Stimulated activated CD8-positive, alpha-beta memory T cell treated with anti-CD3 and anti-CD28 coated beads, Interleukin-12 subunit alpha, Interleukin-12 subunit beta, amount 100 ng/mL, for 4 hours (primary cell): Measurements from ENCODE around the gene OLIG1.

Experiments used
- DNase-seq: peaks from one replicate; pipeline ENCODE4 v3.0.0-alpha.2; 2020; ENCODE audit warnings: low read depth

Gene OLIG1

DNA sequence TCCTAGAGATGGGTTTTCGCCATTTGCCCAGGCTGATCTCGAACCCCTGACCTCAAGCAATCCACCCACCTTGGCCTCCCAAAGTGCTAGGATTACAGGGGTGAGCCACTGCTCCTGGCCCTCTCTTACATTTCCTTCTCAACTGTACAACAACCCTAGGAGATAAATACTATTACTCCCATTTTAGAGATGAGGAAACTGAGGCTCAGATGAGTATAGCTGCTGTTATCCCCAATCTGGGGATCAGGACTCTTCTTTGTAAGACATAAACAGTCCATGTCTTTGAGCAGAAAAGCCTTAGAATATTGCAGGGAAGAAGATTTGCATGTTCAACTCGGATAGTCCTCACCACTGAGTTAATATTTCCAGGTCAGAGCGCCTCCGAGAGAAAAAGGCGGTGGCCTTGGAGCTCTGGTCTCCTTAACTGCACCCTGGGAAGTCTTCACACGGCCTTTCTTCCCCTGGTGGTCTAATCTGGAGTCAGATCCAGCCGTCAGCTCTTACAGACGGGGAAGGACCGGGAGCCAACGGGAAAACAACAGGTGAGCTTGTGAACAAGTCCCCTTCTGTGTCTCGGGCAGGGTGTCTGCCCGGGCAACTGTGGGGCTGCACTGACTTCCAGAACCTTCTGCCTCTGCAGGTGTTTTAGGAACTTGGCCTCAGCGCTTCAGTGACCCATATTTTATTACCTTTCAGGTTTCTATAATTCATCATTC is 5.9 kb upstream of the OLIG1 start:
- DNase-seq = no peak

- no peak for DNase-seq
These were observed 5.1 kb upstream of the OLIG1 start for GRCh38 chr21:33064623-33065390.

DNA sequence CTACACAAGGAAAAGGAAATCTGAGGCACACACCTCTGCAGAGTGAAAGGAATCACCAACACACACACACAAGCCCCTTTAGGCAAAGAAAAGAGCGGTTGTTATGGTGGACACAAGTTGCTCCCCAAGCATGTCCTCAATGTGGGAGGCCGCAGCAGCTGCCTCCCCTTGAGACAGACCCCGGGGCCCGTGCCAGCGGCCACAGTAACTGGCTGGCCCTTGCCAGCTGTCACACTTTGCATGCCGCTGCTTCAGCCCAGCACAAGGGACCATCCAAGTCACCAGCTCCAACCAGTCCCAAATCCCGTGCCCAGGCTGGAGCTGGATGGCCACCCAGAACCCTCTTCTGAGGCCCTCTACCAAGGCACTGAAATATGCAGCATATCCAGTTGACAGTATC is 2.9 kb upstream of the OLIG1 start:
- no peak for DNase-seq

DNA sequence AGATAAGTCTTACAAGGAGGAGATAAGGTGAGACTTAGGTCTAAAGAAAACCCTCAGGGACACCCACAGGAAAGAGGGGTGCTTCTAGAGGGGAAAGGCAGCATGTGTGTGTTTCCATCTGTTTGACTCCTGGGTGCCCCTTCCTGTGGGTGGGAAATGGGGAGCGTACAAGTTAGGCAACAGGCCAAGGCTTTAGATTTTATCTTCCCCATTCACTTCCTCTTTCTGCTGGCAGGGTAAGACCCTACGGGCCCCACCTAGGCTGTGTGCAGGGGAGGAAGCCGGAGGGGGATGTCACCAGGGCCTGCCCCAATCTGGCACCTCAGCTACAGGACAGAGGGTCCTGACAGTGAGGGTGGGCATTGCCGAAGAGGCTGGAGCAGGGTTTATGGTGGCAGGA is 2.5 kb upstream of the OLIG1 start:
- no peak for DNase-seq

DNA sequence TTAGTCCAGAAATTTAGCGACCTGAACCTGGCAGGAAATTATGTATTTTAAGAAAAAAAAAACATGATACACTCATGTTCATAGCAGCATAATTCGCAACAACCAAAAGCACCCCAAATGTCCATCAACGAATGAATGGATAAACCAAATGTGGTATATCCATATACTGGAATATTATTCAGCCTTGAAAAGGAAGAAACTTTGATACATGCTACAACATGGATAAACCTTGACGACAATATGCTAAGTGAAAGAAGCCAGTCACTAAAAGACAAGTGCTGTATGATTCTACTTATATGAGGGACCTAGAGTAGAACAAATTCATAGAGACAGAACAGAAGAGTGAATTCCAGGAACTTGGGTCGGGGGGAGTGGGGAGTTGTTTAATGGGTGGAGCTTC is 698 bp upstream of the OLIG1 start:
- DNase-seq = no peak

GRCh38 chr21:33069645-33069993 is 322 bp upstream of the OLIG1 start:
- DNase-seq = no peak

GRCh38 chr21:33070744-33070997 is 730 bp downstream of the OLIG1 start:
- DNase-seq = no peak

- DNase-seq = no peak
These were observed 1.2 kb downstream of the OLIG1 start for GRCh38 chr21:33070998-33071769.

DNA sequence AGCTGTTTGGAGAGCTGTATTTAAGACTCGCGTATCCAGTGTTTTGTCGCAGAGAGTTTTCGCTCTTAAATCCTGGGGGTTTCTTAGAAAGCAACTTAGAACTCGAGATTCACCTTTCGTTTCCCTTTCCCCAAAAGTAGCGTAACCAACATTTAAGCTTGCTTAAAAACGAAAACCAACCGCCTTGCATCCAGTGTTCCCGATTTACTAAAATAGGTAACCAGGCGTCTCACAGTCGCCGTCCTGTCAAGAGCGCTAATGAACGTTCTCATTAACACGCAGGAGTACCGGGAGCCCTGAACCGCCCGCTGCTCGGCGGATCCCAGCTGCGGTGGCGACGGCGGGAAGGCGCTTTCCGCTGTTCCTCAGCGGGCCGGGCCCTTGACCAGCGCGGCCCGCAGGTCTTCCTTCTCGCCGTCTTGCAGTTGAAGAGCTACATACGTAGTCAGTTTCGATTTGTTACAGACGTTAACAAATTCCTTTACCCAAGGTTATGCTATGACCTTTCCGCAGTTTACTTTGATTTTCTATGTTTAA is 1.9 kb downstream of the OLIG1 start:
- no peak for DNase-seq

GRCh38 chr21:33073636-33074035 is 3.7 kb downstream of the OLIG1 start:
- no peak for DNase-seq

DNA sequence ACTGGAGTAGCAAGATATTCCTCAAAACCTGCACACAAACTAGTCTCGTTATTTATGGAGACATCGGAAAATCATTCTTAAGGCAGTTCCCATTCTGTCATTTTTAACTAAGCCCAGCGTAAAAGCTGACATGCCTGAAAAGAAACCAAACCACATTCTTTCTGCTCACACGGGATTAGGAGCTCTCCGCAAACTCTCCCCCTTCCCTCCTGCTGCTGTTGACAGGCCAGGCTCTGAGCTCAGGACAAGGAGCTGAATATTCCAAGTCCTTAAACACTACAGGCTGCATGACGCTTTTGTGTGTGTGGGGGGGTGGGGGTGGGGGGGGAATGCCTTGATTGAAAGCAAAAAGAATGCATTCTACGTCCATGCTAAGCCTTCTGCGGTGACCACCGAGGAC is 5.2 kb downstream of the OLIG1 start:
- DNase-seq = no peak

- DNase-seq = no peak
These were observed 5.8 kb downstream of the OLIG1 start for GRCh38 chr21:33075596-33076195.

- DNase-seq = no peak
These were observed 6.8 kb downstream of the OLIG1 start for GRCh38 chr21:33076600-33077329.

GRCh38 chr21:33078907-33079582 is 9.1 kb downstream of the OLIG1 start:
- peak; percentile 22 for DNase-seq

DNA sequence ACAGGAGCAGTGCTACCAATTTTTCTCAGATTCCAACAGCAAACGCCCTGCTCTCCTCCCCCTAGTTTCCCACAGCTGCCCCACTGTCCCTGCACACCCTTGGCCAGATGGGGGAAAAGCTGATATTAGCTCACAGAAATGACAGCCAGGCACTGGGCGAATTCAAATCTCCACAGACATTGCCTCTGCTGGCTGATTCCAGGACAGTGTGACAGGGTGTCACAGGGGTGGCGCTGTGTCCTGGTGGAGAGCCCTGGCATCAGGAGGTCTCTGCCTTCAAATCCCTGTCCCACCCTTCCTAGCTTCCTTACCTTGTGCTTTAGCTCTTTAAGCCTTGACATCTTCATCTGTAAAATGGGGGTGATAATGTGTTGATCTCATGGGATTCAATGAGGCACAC is 10.4 kb downstream of the OLIG1 start:
- no peak for DNase-seq

DNA sequence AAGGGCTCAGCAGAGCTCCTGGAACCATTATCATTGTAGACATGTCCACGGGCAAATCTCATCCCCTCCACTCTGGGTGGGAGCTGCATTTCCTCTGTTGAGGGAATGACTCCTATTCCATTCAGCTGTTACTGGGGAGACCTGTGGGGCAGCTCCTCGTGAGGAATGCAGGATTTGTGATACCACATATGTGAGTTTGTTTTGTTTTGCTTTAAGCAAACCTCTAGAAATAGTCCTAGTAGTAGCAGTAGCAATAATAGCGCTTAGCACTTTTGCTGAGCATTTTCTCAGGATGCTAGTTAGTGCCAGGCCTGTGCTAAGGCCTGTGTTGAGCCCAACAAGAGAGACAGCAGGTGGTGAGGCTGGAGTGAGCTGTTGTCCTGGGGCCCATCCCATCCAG is 10.8 kb downstream of the OLIG1 start:
- no peak for DNase-seq

- DNase-seq = no peak
These were observed 18.4 kb downstream of the OLIG1 start for GRCh38 chr21:33088384-33088783.

- no peak for DNase-seq
These were observed 19.6 kb downstream of the OLIG1 start for GRCh38 chr21:33089395-33090119.

DNA sequence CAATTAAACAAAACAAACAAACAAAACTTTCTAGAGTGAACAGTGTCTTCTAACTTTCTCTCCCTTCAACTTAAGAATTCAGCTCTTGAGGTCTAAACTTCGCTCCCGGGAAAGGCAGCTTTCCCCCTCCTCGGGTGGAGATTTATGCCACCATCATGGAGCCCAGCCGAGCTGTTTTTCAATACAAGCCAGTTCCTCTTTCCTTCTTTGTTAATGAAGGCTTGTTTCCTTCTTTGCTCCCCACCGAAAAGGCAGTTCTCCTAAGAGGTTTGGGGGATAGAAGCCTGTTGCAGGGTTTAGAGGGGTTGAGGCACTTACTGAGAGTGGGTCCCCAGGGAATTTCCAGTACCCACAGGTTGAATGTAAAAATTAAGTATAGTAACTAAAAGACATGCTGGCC is 26.5 kb downstream of the OLIG1 start:
- no peak for DNase-seq

DNA sequence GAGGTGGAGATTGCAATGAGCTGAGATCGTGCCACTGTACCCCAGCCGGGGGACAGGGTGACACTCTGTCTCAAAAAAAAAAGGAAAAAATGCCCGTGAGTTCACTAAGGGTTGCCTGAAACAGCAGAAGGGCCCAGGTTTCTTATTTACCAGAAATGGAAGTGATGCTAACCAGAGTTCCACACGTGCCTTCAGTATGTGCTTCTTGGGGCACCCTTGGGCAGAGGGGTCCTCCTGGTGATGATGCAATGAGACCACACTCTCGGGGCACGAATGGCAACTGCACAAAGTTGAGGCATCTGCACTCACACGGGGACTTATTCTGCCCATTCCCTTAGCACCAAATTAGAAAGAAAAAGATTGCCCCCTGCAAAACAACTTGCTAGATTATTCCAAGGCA is 29.2 kb downstream of the OLIG1 start:
- DNase-seq = no peak
